Activated CD4-positive, alpha-beta T cell treated with anti-CD3 and anti-CD28 coated beads, Interleukin-2, amount 10 ng/mL, durations not matched to agents 7 days and 5 days (primary cell): Measurements from ENCODE around the gene GAK. TPM values are rescaled to one million over a fixed set of nuclear protein-coding genes. Genes with fewer than 3 reads are reported as not detected.

Source experiments
- CTCF ChIA-PET: fragments of 350-600 bp; sonication (Branson Sonifier 250); formaldehyde crosslinking; loops from one replicate; lab custom pipeline; 2021; ENCODE audit warnings: antibody characterized with exemption; lab: Charles Lee
- POLR2A ChIA-PET: fragments of 350-600 bp; sonication (Branson Sonifier 250); formaldehyde crosslinking; loops from one replicate; lab custom pipeline; 2021; ENCODE audit warnings: antibody characterized with exemption; lab: Charles Lee
- DNase-seq: peaks from one replicate; pipeline ENCODE4 v3.0.0-alpha.2; 2020
- H3K27ac Mint-ChIP-seq: one replicate; pipeline ENCODE4 v1.8.0; 2021; ENCODE audit warnings: mild to moderate bottlenecking, moderate library complexity, mixed read lengths
- H3K27me3 Mint-ChIP-seq: one replicate; pipeline ENCODE4 v1.8.0; 2021; ENCODE audit warnings: mixed read lengths
- H3K36me3 Mint-ChIP-seq: one replicate; pipeline ENCODE4 v1.8.0; 2021; ENCODE audit warnings: low read depth, mixed read lengths
- H3K4me1 Mint-ChIP-seq: one replicate; pipeline ENCODE4 v1.8.0; 2021; ENCODE audit warnings: mixed read lengths
- H3K4me3 Mint-ChIP-seq: one replicate; pipeline ENCODE4 v1.8.0; 2021; ENCODE audit warnings: mild to moderate bottlenecking, moderate library complexity, mixed read lengths
- H3K9me3 Mint-ChIP-seq: one replicate; pipeline ENCODE4 v1.8.0; 2021; ENCODE audit warnings: mixed read lengths
- total RNA-seq, 2 experiments: library from RNA; stranded (reverse); gene quantifications; one replicate each; pipeline ENCODE4 v1.2.3, GENCODE V29; 2021

The GAK gene
- total RNA-seq, 2 experiments from 2014 or later: 133 to 148 TPM

- ChIA-PET POLR2A (no interaction called here), CTCF (interaction anchor here (1.5 kb wide), 1 partner anchor 60 kb away, joined by 3 read pairs; no protein-coding TSS in a partner anchor)
- H3K27ac Mint-ChIP-seq: no peak overlapping the region
- DNase-seq: no peak
- no peaks in the 10 kb centered on the region for H3K27me3 Mint-ChIP-seq
- H3K4me3 Mint-ChIP-seq: no peak overlapping the region
- peaks cover 17% of the 10 kb centered on the region for H3K9me3 Mint-ChIP-seq
- H3K36me3 Mint-ChIP-seq: peaks cover 55% of the 10 kb centered on the region
- peaks cover 13% of the 10 kb centered on the region for H3K4me1 Mint-ChIP-seq
These were observed 78.7 kb downstream of the GAK start for GRCh38 chr4:853416-853781.

- ChIA-PET CTCF (no interaction called here), POLR2A (no interaction called here)
- H3K27me3 Mint-ChIP-seq: no peaks in the 10 kb centered on the region
- peaks cover 50% of the 10 kb centered on the region for H3K36me3 Mint-ChIP-seq
- no peak overlapping the region for H3K27ac Mint-ChIP-seq
- no peak for DNase-seq
- H3K4me3 Mint-ChIP-seq: no peak overlapping the region
- H3K9me3 Mint-ChIP-seq: peaks cover 7% of the 10 kb centered on the region
- peaks cover 9% of the 10 kb centered on the region for H3K4me1 Mint-ChIP-seq
These were observed 80.2 kb downstream of the GAK start for GRCh38 chr4:851701-852430.

- no peak overlapping the region for H3K4me3 Mint-ChIP-seq
- H3K27me3 Mint-ChIP-seq: no peaks in the 10 kb centered on the region
- CTCF ChIA-PET: interaction anchor here (1.1 kb wide), 1 partner anchor 13 kb away, joined by 3 read pairs; no protein-coding TSS in a partner anchor
These were observed 81.7 kb downstream of the GAK start for GRCh38 chr4:850323-850945.

GRCh38 chr4:849478-850175 lies 82.5 kb downstream of the GAK start:
- Mint-ChIP-seq H3K9me3 (peaks cover 2% of the 10 kb centered on the region), H3K27ac (no peak overlapping the region), H3K27me3 (no peaks in the 10 kb centered on the region), H3K36me3 (peaks cover 37% of the 10 kb centered on the region), H3K4me3 (no peak overlapping the region), H3K4me1 (peaks cover 2% of the 10 kb centered on the region)
- POLR2A ChIA-PET: no interaction called here
- DNase-seq: no peak
- CTCF ChIA-PET: no interaction called here

More at GRCh38 chr4:850323-850945, 81.7 kb downstream of the GAK start:
- peaks cover 44% of the 10 kb centered on the region for H3K36me3 Mint-ChIP-seq
- H3K27ac Mint-ChIP-seq: no peak overlapping the region
- peaks cover 2% of the 10 kb centered on the region for H3K9me3 Mint-ChIP-seq
- H3K4me1 Mint-ChIP-seq: peaks cover 2% of the 10 kb centered on the region
- POLR2A ChIA-PET: interaction anchor here (0.7 kb wide), 1 partner anchor 186 kb away, joined by 3 read pairs; no protein-coding TSS in a partner anchor
- no peak for DNase-seq

GRCh38 chr4:848803-849477 lies 83.2 kb downstream of the GAK start:
- Mint-ChIP-seq H3K27ac (no peak overlapping the region), H3K9me3 (peaks cover 8% of the 10 kb centered on the region), H3K27me3 (no peaks in the 10 kb centered on the region), H3K4me1 (peaks cover 2% of the 10 kb centered on the region), H3K4me3 (no peak overlapping the region), H3K36me3 (peaks cover 37% of the 10 kb centered on the region)
- ChIA-PET CTCF (no interaction called here), POLR2A (no interaction called here)
- DNase-seq: no peak

GRCh38 chr4:848307-848691 lies 83.8 kb downstream of the GAK start:
- CTCF ChIA-PET: no interaction called here
- peaks cover 8% of the 10 kb centered on the region for H3K9me3 Mint-ChIP-seq
- H3K27ac Mint-ChIP-seq: no peak overlapping the region
- POLR2A ChIA-PET: no interaction called here
- H3K4me1 Mint-ChIP-seq: peaks cover 2% of the 10 kb centered on the region
- H3K36me3 Mint-ChIP-seq: peaks cover 36% of the 10 kb centered on the region
- DNase-seq: no peak
- no peak overlapping the region for H3K4me3 Mint-ChIP-seq
- H3K27me3 Mint-ChIP-seq: no peaks in the 10 kb centered on the region

GRCh38 chr4:845836-846251 lies 86.3 kb downstream of the GAK start:
- H3K27me3 Mint-ChIP-seq: no peaks in the 10 kb centered on the region
- peaks cover 15% of the 10 kb centered on the region for H3K9me3 Mint-ChIP-seq
- peaks cover 2% of the 10 kb centered on the region for H3K4me1 Mint-ChIP-seq
- peaks cover 36% of the 10 kb centered on the region for H3K36me3 Mint-ChIP-seq
- DNase-seq: no peak
- ChIA-PET CTCF (interaction anchor here (0.7 to 1.6 kb wide), 3 partner anchors 35 to 88 kb away, joined by 3 to 4 read pairs (median 3); no protein-coding TSS in a partner anchor), POLR2A (interaction anchor here (0.7 kb wide), 1 partner anchor 98 kb away, joined by 3 read pairs; no protein-coding TSS in a partner anchor)
- no peak overlapping the region for H3K4me3 Mint-ChIP-seq
- no peak overlapping the region for H3K27ac Mint-ChIP-seq

GRCh38 chr4:845233-845835 lies 86.8 kb downstream of the GAK start:
- Mint-ChIP-seq H3K4me3 (no peak overlapping the region), H3K27ac (no peak overlapping the region), H3K27me3 (no peaks in the 10 kb centered on the region), H3K36me3 (peaks cover 36% of the 10 kb centered on the region), H3K9me3 (peaks cover 15% of the 10 kb centered on the region), H3K4me1 (peaks cover 3% of the 10 kb centered on the region)
- POLR2A ChIA-PET: no interaction called here
- CTCF ChIA-PET: interaction anchor here (0.7 to 1.6 kb wide), 3 partner anchors 35 to 88 kb away, joined by 3 to 4 read pairs (median 3); no protein-coding TSS in a partner anchor
- DNase-seq: no peak

- no peak overlapping the region for H3K27ac Mint-ChIP-seq
- no peak for DNase-seq
- no peak overlapping the region for H3K4me3 Mint-ChIP-seq
- CTCF ChIA-PET: interaction anchor here (0.6 kb wide), 1 partner anchor 76 kb away, joined by 3 read pairs; no protein-coding TSS in a partner anchor
- H3K4me1 Mint-ChIP-seq: peaks cover 6% of the 10 kb centered on the region
- POLR2A ChIA-PET: no interaction called here
- H3K9me3 Mint-ChIP-seq: peaks cover 15% of the 10 kb centered on the region
- H3K36me3 Mint-ChIP-seq: peaks cover 36% of the 10 kb centered on the region
- H3K27me3 Mint-ChIP-seq: no peaks in the 10 kb centered on the region
These were observed 87.3 kb downstream of the GAK start for GRCh38 chr4:844752-845232.

GRCh38 chr4:839675-840443 lies 92.3 kb downstream of the GAK start:
- no peak for DNase-seq
- H3K36me3 Mint-ChIP-seq: peaks cover 19% of the 10 kb centered on the region
- ChIA-PET CTCF (no interaction called here), POLR2A (no interaction called here)
- H3K9me3 Mint-ChIP-seq: peaks cover 31% of the 10 kb centered on the region
- H3K4me1 Mint-ChIP-seq: peaks cover 6% of the 10 kb centered on the region
- H3K4me3 Mint-ChIP-seq: no peak overlapping the region
- H3K27me3 Mint-ChIP-seq: no peaks in the 10 kb centered on the region
- no peak overlapping the region for H3K27ac Mint-ChIP-seq

GRCh38 chr4:837772-838171 lies 94.3 kb downstream of the GAK start:
- peaks cover 8% of the 10 kb centered on the region for H3K36me3 Mint-ChIP-seq
- no peak overlapping the region for H3K4me3 Mint-ChIP-seq
- CTCF ChIA-PET: interaction anchor here (1.1 kb wide), 1 partner anchor 13 kb away, joined by 3 read pairs; no protein-coding TSS in a partner anchor
- peaks cover 2% of the 10 kb centered on the region for H3K27me3 Mint-ChIP-seq
- POLR2A ChIA-PET: no interaction called here
- peaks cover 10% of the 10 kb centered on the region for H3K4me1 Mint-ChIP-seq
- no peak overlapping the region for H3K27ac Mint-ChIP-seq
- H3K9me3 Mint-ChIP-seq: peaks cover 25% of the 10 kb centered on the region
- DNase-seq: no peak
